Measurements from ENCODE around the gene RNF6.
"Not testable (repeated sequence)": the region's sequence is repeated elsewhere in the genome, so short reads cannot be mapped to it uniquely, and the experiment has no call there.

RNF6 gene

DNA sequence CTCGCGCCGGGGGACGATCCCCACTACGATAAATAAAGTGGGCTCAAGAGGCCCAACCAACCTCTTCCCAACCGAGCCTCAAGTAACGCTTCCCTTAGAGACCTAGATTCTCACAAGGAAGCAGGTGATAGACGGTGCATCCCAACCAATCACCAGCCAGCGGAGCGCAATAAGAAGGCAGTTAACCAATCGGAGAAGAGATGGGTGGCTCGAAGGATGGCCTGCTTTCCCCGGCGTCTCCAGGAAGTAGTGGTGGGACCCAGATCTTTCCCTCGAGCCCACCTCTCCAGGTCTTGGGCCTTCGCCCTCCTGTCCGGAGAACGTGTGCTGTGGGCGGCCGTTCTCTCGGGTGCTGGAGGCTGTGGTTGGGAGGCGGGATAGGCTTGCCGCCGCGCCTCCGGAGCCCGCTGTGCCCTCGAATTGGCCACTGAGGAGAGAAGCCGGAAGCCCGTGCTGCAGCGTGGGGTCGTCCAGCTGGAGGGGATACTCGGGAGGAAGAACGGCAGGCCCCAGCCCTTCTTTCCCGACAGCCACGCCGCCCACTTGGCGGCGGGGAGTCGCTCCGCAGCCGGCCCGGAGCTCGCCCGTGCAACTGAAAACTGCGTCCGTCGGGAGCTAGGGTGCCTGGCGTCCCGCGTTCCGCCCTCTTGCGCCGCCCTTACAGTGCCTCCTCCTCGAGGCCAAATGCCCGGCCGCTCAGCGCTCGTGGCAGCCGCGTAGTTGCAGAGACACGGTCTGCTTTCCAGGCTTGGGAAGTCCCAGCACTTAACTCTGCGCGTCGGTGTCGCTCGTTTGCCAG, at the start of gene RNF6:
Gene RNF6, minus strand, starts transcription at position 594 of the 799 bp plus-strand sequence. CDS start 2,665 bp downstream, outside the sequence.
- DNase-seq, result peak; percentile 75

DNA sequence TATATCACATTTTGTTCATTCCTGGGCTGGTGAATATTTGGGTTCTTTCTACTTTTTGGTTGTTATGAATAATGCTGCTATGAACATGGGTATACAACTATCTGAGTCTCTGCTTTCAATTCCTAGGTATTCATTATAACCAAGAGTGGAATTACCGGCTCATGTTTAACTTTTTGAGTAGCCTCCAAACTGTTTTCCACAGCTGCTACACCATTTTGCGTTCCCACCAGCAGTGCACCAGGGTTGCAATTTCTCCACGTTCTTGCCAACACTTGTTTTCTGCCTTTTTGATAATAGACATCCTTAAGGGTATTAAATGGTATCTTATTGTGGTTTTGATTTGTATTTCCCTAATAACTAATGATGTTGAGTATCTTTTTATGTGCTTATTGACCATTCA, 48.6 kb upstream of the RNF6 start:
- DNase-seq, result no peak

DNA sequence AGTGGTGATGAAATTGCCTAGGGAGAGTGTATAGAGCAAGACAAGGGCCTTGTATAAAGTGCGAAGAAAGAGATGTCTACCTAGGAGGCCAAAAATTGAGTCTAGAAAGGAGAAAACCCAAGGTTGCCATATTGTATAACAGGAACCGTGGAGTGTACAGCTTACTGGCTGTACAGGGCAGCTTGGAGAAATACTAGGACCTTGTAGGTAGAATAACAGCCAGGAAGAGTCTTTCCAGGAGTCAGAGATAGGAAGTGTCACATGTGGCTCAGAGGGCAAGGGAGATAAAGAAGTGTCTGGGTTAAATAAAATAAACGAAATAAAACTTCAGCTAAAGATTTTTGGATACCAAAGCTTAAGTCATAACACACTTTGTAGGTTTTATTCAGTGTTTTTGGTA, 44.2 kb upstream of the RNF6 start:
- DNase-seq, result no peak

DNA sequence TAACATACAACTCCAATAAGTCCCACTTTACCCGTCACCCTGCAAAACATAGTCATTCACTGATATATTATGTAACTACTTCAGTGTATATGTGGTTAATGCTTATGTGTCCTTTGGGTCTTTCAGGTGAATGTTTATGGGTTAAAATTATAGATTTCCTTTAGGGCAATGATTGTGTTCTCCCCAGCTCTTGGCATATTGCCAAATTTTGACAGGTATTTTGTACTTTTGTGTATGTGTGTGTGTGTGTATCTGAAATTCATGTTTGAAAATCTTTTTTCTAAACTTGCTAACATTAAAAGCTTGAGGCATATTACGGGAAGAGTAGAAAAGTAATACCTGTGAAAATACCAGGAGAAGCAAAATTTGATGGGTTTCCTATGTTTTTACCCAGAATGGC, 40.0 kb upstream of the RNF6 start:
- no peak for DNase-seq

- no peak for DNase-seq
Measured at GRCh38 chr13:26259634-26260033, 37.5 kb upstream of the RNF6 start.

- no peak for DNase-seq
Measured at GRCh38 chr13:26257049-26257448, 34.9 kb upstream of the RNF6 start.

DNA sequence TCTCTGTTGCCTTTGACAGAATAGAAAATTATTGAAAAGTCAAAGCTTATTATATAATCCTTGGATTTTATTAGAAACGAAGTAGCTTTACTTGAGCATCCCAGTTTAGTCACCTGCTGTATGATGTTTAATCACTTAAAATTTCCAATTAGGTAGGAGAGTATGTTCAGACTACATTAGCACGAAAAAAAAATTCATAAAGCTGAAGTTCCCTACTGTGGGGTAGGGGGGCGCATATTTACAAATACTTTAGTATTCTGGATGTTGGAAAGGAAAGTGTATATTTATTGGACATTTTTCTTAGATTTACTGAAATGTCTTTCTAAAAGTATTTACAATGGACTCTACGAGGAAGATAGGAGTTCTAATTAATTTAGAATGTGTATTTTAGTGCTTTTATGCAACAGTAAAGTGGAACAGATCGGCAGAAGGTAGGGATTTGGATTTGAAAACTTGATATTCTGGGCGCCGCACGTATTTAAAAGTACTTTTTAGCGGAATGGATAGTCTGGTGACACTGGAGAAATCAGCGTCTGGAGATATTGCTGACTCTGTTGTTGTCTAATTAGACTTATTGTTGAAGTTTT, 33.7 kb upstream of the RNF6 start:
- DNase-seq, result no peak

GRCh38 chr13:26255115-26255514, 33.0 kb upstream of the RNF6 start:
- DNase-seq, result no peak

DNA sequence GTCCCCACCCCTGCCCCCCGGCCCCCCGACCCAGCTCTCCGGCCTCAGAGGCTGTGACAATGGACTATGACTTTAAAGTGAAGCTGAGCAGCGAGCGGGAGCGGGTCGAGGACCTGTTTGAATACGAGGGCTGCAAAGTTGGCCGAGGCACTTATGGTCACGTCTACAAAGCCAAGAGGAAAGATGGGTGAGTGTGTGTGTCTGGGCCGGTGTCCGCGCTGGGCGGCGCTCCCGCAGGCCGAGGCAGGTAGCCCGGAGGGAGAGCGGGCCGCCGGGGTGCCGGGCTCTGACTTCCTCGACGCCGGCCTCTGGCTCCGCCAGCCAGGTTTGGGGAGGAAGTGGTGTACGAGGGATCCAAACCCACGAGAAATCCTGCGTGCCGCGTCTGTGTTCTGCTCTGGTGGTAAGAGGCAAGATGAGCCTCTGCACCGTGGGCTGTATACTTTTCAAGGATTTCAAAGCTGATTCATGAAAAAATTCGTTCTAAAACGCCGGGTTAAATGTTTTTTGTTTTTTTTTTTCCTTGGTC, 32.5 kb upstream of the RNF6 start:
- DNase-seq, result no peak

DNA sequence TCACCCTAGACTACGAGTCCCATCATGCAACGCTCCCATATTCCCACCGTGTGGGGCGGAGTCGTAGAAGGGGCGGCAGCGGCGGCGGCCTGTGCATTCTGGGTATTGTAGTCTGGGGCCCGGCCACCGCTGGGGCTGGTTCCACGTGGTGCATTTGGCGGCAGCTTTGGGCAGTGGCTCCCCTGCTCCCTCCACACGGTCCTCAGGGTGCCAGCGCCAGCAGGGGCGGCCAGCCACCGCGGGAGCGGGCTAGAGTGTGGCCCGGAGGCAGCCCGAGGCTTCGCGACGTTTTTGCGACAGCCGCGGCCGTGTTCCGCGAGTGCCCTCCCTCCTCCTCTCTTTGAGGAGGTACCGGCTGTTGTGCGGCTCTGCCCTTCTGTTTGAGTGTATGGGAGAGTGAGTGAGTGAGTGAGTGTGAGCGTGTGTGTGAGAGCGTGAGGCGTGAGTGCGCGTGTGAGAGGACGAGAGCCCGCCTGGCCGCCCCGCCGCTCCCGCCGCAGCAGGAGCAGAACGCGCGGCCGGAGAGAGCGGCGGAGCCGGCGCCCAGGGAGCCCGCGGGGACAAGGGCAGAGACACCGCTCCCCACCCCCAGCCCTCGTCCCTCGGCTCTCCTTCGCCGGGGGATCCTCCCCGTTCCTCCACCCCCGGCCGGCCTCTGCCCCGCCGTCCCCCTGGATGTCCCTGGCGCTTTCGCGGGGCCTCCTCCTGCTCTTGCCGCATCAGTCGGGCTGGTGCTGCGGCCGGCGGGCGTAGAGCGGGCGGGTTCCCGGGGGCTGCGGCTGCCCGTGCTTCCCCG, 31.9 kb upstream of the RNF6 start, which contains the start of gene CDK8:
Gene CDK8, plus strand, starts transcription at position 343 of the 796 bp plus-strand sequence. CDS start 513 bp downstream, outside the sequence.
- peak; percentile 42 for DNase-seq

- DNase-seq, result no peak
Measured at GRCh38 chr13:26253262-26253786, 31.2 kb upstream of the RNF6 start.

GRCh38 chr13:26252006-26252405, 29.9 kb upstream of the RNF6 start:
- not testable (repeated sequence) for DNase-seq

DNA sequence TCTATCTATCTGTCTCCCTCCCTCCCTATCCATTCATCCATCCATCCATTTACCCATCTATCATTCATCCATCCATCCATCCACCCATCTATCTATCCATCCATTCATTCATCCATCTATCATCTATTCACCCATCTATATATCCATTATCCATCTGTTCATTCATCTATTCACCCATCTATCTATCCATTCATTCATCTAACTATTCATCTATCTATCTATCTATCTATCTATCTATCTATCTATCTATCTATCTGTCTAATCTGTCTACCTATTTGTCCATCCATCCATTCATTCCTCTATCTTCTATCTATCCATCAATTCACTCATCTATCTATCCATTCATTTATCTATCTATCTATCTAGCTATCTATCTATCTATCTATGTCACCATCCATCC, 27.4 kb upstream of the RNF6 start:
- no peak for DNase-seq

DNA sequence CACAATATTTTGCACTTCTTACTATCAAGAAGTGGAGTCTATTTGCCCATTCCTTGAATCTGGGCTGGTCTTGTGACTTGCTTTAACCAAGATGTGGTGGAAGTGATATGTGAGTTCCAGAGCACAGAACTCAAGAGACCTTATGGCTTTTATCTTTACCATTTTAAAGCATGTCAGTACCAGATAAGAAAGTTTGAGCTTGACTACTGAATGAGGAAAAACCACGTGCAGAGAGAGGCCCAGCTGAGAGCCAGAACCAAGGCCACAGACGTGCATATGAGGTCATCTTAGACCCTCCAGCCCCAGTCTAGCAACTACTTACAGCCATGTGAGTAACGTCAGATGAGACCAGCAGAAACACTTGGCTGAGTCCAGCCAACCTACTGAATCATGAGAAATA, 25.5 kb upstream of the RNF6 start:
- DNase-seq, result no peak

DNA sequence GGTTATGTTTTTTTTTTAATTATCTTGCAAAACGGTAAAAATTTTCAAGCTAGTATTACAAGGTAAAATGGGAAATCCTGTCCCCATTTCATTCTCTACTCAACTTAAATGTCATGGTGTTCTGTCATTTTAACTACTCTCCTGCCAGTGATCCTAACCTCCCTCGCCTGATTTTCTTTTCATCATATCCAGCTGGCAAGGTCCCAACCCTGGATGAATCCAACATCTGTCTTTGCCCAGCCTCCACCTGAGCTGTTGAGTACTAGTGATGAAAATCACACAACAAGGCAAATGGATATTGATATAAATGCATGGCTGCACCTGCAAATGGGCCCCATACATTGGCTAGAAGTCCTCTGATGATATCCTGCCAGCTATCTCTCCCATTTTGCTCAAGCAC, 24.9 kb upstream of the RNF6 start:
- DNase-seq, result no peak

- no peak for DNase-seq
Measured at GRCh38 chr13:26246154-26246553, 24.0 kb upstream of the RNF6 start.

DNA sequence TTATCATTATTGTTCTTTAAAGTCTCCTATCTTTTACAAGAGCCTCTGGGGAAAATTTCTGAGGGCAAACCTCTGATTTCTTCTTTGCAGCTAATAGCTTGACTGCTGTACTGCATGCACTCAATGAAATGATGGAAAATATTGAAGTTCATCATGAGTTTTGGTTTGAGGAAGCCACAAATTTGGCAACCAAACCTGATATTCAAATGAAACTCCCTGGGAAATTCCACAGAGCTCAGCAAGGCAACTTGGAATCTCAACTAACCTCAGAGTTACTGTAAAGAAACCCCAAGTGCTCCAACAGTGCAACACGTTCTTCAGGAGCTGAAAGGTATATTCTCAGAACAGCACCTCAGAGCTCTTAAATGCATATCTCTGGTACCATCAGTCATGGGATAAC, 14.2 kb upstream of the RNF6 start:
- DNase-seq, result no peak

GRCh38 chr13:26230703-26231102, 8.6 kb upstream of the RNF6 start:
- no peak for DNase-seq

GRCh38 chr13:26229080-26229615, 7.0 kb upstream of the RNF6 start:
- no peak for DNase-seq

DNA sequence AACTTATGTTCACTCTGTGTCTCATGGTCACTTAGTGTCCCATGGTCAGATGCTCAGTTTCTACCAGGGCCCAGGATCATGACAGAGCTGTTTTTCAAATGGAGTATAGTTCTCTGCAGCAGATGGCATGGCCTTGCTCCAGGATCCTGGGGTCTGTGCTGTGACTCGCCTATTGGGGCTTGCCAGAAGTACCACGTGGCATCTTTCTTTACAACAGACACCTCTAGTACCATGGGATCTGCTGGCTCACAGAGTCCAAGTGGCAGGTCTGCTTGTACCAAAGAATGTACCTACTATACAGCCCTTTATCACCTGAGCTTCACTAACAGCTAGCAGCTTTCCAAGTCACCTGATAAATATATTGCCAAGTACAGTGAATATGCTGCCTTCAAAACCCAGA, 6.0 kb upstream of the RNF6 start:
- DNase-seq, result no peak

DNA sequence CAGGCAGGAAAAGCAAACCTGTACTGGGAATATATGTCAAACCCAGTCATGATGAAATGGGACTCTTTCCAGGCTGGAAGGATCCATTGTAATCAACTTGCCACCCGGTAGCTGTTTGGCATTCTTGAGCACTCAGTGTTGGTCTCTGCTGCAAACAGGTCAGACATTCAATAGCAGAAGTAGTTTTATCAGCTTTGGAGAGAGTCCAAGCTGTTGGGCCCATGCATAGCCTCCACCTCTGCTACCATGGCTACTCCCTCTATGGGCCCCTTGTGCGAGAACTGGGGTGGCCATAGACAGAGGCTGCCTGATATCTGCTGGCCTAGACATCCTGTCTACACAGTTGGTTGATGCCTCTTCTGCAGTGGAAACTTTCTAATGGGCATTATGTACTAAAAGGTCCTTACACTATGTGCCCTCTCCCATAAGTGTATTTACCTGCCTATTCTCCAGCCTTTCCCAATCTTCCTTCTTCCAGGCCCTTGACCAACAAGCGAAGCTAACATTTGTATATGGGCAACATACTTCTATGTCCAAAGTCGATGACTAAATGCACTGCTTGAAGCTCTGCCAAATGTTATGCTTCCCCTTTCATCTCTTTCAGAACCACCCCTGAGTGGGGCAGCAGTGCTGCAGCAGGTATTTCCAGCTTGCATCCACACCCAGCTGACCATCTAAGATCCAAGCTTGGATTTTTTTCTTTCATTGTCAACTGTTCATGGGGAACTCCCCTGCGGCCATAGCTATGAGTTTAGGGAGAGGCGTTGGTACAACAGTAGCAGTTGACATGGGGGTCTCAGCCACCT, 5.3 kb upstream of the RNF6 start:
- DNase-seq, result no peak
